NCI-H187 treated with DMSO at 0.1 percent for 48 hours (cell line): ENCODE data around the gene SLCO3A1.

Experiments used
- DNase-seq: peaks from one replicate; lab custom pipeline; 2025; lab: John Stamatoyannopoulos, UW

SLCO3A1 gene

DNA sequence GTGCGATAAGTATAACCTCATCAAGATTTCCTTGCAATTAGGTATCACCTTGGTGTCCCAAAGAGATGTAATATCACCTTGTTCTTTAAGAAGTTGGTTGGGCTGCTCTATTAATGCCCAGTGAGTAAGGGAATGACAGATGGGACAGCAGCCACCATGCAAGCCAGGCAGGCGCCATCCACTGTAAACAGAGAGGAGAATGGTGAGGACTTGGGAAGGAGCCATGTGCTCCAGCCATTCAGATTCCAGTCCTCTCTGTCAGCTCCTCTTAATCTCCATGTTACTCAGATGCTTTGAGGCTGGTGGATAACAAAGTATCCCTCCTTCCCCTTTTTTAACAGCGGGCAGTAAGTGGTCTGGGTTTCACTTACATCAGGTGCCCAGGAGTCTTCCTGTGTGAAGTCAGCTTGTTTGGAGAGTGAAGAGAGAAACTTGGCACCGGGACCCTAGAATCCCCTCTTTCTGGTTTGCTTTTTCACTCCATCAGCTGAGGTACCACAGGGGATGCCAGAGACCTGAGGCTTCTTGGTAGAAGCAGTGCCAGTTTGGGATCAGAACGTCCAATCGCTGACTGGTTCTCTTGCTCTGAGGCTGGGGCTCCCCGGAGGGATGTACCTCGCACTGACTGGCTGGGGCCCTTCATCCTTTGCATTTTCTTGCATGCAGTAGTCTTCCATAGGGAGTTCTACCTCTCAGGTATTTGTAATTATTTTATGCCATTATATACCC lies 29.5 kb downstream of the SLCO3A1 start:
- no peak for DNase-seq

DNA sequence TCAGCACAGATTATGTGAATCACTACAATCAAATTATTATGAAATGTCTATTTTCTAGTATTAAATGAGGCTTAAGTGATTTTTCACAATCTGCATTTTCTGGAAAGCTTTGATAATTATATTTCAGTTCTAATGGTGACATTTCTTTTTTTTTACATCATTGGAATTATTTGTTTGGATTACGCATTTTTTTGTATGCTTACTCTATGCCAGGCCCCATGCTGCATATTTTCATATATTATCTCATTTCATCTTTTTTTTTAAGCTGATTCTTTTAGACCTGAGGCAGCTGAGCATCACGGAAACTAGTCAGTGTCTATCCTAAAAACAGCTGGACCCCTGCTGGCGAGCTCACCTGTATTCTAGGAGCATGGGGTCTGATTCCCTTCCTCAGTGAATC lies 31.1 kb downstream of the SLCO3A1 start:
- DNase-seq = no peak

DNA sequence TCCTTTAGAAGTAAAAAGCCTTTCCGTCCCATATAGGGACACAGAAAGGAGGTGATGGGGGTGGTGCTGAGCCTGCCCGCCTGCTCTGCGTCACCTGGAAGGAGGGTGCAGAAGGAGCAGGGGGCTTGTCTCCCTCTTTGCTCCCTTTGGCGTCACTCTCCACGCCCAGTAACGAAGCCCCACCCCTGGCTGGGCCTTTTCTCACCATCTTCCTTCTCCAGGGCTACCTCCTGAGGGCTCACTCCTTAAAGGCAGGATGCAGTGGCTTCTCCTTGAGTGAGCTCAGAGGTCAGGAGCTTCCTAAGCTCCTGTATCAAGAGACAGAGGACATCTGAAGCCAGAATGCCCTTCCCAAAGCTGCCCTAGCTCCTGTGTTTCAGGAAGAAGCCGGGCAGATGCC lies 31.5 kb downstream of the SLCO3A1 start:
- DNase-seq = no peak

DNA sequence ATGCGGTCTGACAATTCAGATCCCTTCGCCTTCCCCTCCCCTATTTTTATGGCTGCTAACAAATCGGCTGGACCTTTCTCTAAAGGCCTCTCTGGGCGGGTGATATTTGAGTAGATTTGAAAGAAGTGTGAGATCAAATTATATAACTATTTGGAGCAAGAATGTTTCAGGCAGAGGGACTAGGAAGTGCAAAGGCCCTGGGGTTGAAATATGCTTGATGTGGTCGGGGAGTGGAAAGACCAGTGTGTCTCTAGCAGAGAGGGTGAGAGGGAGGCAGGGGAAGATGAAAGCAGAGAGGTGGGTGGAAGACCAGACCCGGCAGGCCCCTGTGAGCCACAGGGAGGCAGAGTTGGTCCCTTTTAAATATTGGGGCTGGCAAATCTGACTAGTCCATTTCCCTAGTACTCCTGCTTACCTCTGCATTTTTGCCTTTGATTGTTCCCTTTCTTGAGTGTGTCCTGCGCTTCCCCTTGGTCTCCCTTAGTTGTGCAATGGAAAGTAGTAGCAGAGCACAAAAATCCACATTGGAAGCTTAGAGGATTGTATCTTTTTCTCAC lies 32.3 kb downstream of the SLCO3A1 start:
- DNase-seq = no peak

DNA sequence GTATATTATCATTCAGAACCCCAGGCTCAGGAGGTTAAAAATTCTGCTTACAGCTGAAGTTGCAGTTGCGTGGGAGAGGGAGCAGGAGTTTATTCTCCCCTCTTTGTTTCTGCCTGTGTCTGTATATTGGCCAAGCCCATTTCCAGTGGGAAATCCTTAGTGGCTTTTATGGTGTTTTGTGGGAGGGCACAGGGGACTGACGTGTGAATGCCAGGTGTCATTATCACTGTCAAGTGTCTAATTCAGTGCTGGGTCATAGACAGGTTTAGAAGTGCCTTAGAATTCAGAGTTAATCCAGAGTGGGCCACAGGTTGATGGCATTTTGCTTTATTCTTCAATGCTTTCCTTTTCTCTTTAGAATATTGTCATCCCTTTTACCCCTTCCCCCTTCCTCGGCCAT lies 33.4 kb downstream of the SLCO3A1 start:
- no peak for DNase-seq

DNA sequence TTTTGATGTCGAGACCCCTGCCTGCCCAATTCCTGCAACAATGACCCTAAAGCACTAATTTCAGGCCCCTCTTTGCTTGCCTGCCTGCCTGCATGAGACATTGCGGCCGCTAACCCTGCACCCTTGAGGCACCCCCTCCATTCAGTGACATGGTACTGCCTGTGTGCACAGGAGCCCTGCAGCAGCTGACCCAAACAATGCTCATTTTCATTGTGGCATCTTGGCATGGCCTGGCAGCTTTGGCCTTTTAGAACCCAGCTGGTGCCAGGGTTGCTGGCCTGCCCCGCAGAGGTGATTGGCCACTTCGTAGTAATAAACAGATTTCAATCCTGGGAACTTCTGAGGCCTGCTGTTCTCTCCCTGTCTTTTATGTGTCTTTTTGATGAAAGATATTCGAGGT lies 33.8 kb downstream of the SLCO3A1 start:
- DNase-seq = no peak

DNA sequence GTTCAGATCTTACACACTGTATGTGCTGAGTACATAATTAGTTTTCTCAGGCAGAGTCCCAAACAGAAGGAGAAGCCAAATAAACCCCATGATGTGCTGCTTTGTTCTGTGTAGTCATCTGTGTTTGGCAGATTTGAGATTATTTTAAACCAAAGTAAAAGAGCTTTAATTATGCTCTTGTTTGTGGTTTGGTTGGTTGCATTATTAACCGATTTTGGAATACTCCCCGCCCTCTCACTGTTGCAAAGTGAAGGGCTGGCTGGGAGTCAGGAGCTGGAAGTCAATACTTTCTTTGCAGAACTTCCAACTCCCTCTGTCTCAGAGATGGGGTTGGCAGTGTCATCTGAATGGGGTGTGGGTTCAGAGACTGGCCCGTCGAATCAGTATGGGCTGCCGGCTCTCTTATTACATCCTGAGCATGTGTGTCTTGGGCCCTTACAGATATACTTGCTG lies 34.4 kb downstream of the SLCO3A1 start:
- no peak for DNase-seq

DNA sequence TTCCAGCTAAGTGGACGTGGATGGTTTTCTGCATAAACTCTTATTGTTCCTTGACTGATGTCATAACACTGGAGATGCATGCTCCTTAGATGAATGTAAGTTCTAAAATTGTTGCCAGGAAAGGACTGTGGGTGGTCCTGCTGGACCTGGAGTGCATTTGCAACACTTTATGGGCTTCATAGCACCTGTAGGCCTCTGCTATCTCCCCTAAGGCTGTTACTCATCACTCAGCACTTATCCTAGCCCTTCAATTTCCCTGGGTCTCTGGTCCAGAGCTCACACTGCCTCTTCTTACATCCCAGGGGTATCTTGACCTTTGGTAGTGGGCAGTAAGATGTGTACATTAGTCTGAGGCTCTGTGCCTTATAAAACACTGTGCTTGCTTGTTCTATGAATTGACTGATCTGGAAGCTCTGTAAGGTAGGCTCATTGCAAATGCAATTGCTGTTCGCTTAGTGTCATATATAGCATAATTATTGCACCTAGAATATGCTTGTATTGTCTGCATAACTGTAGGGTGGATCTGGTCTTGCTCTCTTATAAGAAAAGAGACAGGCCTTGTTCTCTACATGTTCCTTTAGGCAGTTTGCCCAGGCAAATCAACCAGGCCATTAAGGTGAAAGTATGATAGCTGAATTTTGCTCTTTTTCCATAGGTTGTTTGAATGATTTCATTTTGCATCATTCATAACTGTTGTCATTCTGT lies 35.8 kb downstream of the SLCO3A1 start:
- DNase-seq = no peak

DNA sequence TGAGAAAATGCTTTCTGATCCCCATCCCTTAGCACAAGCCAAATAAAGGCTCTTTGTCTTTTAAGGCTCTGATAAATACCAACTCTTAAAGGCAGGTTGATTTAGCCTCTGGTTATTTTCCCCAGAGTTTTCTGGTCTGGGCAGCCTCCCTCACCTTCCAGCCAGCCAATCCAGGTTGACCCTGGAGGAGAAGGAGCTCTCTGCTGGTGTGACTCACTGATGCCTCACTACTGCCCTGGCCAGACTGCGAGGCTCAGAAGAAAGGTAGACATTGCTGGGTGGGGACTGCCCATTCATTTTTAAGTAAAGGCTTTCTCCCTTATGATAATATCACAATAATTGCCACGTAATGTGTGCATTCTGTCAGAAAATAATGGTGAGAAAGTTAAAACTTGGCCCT lies 37.1 kb downstream of the SLCO3A1 start:
- no peak for DNase-seq

DNA sequence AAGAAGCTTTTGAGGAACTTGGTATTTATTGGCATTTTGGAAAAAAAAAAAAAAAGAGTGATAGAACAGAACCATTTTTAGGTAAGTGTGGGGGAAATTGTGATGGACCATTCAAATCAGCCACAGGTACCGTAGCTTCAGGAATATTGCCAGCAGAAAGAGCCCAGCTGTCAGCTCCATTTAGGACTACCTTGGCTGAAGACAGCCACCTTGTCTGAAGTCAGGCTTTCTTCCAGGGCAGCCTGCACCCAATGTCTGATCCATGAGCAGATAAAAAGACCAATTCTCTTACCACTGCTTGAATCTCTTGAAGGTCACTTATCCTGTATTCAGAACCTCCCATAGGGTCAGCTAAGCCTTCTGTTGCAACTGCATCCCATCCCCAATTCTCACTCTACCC lies 37.6 kb downstream of the SLCO3A1 start:
- DNase-seq = no peak

DNA sequence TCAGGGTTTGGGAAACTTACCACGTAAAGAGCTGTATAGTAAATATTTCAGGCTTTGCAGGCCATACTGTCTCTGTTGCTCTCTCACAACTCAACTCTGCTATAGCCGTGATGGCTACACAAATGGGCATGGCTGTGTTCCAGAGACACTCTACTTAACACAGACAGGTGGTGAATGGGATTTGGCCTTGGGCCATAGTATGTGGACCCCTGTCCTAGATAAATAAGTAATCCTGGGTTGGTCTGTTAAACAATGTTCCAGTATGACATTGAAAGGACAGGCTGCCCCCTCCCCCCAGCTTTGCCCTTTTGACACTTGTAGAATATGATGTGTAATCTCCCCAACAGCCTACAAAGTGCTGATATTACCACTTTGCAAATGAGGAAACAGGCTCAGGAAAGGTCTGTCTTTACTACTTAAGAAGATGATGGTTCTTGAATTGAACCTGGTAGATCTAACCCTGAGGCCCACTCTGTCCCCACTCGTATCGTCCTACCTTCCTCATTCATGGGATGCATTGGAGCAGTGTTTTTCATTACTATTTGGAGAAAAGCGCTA lies 38.4 kb downstream of the SLCO3A1 start:
- no peak for DNase-seq

DNA sequence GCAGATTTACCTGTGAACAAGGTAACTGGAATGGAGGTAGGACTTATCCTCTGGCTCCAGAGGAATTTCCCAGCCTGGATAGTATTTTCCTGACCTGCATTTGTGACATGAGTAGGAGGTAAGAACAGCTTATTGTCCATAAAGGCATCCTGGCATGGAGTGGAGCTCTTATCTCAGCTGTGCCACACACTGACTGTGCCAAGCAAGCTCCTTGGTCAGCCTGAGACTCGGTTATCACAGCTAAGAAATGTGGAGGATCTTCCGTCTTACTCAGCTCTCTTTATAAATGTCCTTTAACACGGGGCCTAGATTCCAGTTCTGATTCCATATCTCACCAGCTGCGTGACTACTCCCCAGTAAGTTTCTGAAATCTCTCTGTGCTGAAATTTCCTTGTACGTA lies 38.9 kb downstream of the SLCO3A1 start:
- no peak for DNase-seq

DNA sequence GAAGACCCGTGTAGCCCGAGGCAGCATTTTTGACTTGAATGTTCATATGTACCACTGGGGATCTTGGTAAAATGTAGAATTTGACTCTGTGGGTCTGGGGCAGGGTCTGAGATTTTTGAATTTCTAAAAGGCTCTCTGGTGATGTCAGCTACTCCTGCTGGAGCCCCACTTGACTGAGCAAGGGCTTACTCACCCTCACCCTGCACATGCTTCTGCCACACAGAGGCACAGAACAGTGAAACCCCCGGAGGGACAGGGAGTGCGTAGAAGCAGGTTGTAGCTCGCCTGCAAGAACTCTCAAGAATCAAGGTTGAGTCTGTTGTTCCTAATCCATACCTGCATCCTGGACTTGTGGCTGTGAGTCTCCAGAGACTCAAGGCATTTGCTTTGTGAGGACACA lies 41.1 kb downstream of the SLCO3A1 start:
- no peak for DNase-seq

DNA sequence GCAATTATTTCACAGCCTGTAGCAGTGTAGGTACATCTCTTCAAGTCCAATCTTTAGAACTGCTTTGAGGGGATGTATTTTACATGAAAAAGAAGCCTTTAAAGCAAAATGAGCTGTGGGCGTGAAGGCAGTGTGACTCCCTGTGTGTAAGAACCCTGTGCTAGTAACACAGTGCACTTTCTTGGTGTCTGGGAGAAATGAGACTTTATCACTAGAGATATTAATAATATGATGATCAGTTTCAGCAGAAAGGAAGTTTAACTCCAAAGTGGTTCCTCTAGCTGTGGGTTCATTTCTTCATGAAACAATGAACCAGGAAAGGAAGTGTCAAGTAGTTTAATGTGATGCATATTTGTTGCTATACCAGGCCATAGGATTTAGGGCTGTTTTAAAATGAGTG lies 41.5 kb downstream of the SLCO3A1 start:
- no peak for DNase-seq

DNA sequence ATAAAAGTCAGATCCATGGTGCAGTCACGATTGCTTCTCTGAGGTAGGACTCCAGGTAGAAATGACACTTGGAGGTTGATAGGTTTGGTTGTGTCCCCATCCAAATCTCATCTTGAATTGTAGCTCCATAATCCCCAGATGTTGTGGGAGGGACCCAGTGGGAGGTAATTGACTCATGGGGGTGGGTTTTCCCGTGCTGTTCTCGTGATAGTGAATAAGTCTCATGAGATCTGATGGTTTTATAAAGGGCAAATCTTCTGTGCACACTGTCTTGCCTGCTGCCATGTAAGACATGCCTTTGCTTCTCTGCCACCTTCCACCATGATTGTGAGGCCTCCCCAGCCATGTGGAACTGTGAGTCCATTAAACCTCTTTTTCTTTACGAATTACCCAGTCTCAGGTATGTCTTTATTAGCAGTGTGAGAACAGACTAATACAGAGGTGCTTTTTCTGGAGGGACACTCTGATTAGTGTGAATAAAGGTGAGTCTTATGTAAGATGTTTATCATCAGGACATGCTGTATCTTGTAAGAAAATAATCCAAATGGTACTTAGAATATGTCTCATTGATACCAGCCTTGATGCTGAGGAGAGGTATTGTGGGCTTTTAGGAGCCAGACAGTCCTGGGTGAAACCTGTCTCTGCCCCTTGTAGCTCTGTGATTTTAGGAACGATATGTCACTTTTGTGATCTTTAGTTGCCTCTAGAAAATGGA lies 43.0 kb downstream of the SLCO3A1 start:
- no peak for DNase-seq

DNA sequence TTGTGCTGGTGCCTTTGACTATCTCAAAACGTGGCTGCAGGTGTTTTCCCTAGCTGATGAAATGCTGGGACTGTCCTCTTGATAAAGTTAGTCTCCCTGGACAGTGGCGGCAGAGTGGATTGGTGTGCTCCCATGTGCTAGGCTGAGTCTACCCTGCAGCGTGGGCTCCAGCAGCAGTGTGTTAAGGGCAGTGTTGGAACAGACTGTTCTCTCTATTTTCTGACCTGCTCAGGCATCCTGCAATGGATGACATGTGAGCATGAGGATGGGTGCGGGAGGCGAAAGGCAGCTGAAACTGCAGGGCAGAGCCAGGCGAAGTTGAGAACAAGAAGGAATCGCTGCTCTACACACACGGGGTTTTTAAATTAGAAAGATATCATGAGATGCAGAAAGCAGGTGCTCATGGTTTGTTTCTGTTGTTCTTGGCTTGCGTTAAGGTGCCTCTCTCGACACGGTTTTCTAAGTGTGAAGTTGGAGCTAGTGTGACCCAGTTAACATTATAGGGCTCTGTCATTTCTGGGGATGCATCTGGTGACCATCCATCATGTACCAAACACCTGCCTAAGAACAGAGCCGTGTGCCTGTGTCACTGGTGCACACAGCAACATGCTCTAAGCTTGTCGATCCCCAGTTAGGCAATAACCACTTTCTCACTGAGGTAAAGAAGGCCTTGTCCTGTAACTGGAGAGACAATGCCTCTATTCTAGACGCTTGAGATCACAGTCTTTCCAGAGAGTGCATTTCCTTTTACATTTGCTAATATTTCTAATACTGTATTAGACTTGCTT lies 44.3 kb downstream of the SLCO3A1 start:
- no peak for DNase-seq

DNA sequence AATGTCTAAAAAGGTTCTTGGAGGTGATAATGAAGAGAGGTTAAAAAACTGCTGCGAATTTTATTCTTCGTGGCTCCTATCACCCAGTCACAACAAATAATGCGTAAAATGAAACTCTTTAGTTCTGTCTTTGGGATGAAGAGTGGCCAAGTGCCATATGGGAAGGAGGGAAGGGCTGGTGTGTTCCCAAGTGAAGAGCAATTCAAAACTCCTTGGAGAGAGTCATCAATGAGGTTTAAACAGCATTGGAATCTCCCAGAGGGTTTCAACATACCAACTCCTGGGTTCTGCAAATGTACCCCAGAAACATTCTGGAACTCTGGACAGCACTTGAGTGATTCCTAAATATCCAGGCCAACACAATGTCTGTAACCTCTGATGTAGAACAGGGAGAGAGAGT lies 45.3 kb downstream of the SLCO3A1 start:
- no peak for DNase-seq

DNA sequence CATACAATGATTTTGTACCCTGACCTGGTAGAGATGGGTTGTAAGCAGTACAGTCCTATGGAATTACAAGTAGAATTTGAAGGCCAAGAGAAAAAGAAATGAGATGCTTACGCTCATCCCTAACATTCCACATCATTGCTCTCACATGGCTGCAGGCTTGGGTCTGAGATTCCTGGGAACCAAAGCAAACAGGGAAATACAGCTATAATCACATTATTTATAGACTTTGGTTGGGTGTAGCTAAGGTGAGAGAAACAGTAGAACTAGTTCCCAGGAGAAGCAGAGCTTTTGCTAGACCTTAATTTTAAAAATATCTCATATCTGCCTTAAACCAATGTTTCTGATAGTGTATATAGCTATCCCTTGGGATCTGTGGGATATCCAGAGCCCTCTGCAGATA lies 51.4 kb downstream of the SLCO3A1 start:
- no peak for DNase-seq

DNA sequence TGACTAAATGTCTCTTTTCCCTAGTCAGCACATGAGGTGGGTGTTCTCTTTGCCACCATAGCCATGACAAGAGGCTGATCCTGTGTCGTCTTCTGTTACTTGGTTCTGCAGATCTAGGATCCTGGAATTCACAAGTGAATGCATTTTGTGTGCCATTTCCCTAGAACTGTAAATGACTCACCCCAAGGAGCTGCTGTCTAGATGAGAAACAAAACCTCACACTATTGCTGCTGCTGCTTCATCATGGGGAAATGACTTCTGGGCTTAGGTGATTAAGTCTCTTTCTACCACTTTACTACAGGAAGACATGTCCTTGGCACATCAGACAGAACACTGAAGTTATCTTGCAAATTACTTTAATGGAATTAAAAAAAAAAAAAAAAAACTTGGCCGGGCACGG lies 54.9 kb downstream of the SLCO3A1 start:
- no peak for DNase-seq

DNA sequence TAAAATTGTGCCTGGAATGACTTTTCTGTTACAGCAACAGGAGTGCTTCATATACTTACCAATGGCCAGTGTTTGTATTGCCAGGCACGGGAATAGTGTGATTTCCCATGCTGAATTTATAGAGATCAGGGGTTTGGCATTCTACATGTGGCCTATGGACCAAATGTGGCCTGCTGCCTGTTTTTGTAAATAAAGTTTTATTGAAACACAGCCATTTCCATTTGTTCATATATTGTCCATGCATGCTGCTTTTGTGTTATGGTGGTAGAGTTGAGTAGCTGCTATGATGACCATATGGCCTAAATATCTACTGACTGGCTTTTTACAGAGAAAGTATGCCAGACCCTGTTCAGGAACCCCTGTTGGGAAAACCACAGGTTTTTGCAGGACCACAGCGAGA lies 55.6 kb downstream of the SLCO3A1 start:
- no peak for DNase-seq

DNA sequence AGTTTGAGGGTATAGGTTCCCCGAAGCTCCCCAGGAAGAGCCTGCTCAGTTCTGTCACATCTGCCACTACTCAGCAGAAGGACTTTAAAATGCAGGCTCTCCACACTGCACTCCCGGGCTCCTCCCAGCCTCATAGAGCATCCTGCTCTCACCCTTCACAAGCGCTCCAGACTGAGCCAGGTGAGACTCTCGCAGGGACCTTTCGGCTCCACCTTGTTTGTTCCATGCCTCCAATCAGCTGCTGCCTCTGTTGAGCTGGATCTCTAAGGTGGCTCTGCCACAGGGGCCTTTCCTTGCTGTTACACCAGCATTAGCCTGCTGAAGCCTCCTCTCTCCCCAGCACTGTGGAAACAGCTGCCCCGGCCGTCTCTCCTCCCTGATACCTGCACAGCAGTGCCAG lies 56.1 kb downstream of the SLCO3A1 start:
- DNase-seq = peak; percentile 87

DNA sequence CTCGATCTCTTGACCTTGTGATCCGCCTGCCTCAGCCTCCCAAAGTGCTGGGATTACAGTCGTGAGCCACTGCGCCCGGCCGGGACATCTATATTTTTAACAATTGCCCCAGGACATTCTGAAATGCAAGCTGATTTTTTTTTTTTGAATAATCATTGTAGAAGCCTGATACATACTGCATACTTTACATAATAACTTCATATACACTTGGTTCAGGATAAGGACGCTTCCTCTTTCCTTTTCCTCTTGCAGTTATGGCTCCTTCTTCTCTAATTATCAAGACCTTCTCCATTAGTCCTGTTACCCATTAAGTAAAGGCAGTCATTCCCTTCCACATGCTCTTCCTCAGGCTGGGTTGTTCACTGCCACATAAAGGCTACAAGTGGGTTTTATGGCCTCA lies 58.3 kb downstream of the SLCO3A1 start:
- DNase-seq = no peak
